HG03354 (cell line): ENCODE results near the gene TBX2.

ENCODE experiments used
- ATAC-seq: cut with Tn5 transposase; IDR thresholded peaks from one replicate; pipeline ENCODE4 v1.9.1; 2021; ENCODE audit warnings: mild to moderate bottlenecking; ENCODE audit not compliant: unreplicated experiment, poor library complexity, severe bottlenecking

Gene TBX2

GRCh38 chr17:61385577-61386236 lies 13.9 kb upstream of the TBX2 start:
- ATAC-seq: no peak

DNA sequence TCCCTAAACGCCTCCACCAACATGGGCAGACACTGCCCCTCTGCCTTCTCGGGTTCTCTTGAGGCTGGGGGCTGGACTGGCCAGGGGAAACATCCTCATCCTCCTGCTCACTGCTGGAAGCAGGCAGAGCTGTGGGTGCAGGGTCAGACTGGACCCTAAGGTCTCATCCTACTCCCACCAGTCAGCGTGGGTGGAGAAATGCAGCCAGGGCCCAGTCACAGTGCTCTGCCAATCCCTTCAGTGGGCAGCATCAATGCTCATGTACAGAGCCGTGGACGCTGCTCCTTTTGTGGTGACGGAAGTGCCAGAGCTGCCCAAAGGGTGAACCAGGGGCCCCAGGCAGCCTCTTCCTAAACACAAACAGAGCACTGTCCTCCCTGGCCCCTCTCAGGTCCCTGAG lies 13.4 kb upstream of the TBX2 start:
- no peak for ATAC-seq

DNA sequence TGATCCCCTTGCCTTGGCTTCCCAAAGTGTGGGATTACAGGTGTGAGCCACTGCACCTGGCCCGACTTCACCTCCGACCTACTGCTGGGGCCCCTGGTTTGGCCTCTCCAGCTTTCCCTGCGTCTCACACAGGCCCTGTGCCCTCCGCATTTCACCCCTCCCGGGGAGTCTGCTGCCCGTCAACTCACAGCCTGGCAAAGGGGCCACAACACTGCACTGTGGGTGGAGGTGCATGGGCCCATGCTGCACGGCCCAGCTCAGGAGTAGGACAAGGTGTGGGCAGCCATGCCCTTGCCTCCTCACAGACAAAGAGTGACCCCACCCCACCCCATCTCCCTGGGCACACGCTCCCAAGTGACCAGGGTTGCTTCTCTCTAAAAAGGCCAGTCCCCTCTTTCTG lies 12.6 kb upstream of the TBX2 start:
- no peak for ATAC-seq

DNA sequence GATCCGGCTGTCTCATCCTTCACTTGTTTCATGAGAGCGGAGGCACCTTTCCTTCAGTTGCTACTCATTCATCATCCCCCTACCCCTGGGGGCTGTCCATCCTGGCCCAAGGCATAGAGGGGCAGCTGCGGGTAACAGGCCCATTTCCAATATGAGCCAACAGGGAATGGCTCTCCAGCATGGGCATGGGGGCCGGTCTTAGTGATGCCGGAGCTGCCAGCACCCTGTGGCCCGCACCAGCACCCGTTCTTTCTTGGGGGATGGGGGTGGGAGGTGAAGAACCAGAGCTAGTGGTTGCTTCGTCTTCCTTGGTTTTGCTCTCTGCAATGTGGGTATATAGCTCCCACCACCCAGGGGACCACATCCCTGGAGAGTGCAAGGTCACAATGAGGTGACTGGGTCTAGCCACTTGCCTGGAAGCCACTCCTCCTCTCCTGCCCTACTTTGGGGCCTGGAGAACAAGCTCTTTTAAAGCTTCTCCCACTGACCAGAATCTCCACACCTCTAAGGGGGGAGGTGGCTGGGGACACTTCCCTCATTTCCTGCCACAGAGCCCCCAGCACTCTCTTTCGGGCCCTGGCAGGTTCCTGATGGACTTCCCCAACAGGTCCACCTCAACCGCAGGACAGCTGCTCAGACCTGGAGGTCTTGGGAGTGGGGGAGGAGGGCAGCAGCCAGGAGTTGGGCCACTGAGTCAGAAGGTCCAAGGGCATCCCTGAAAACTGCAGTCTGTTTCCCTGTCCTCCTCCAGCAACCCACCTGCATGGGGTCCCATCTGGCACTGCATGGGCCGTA lies 11.9 kb upstream of the TBX2 start:
- ATAC-seq: no peak

DNA sequence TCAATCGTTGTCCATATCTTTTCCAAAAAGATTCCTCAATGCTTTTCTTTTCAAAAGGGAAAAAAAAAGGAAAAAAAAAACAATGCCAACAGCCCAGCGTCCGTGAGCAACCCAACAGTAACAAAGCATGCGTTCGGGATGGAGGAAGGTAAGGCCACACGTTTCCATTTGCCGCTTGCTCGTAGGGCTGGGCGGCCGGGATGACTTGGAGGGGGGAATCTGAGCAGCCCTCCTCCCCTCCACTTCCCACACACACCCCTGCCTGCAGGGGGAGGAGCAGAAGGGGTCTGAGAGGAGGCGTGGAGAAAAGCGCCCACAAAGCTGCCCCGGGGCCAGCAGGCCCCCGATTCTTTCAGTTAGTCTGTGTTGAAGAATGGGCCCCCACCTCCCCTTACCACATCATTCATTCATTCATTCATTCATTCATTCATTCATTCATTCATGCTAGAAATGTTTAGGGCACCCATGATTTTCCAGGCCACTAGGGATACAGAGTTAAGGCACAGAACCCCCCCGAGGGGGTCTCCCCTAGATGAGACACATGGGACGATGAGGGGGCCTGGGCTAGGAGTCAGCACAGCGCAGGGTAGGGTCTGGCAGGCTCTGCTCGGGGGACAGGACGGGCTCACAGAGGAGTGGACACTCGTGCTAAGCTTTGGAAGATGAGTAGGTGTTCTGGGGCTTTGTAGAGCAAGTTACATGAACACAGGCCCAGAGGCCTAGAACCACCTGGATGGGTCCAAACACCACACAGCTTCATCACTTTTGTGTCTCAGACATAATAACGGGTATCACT lies 10.9 kb upstream of the TBX2 start:
- no peak for ATAC-seq

DNA sequence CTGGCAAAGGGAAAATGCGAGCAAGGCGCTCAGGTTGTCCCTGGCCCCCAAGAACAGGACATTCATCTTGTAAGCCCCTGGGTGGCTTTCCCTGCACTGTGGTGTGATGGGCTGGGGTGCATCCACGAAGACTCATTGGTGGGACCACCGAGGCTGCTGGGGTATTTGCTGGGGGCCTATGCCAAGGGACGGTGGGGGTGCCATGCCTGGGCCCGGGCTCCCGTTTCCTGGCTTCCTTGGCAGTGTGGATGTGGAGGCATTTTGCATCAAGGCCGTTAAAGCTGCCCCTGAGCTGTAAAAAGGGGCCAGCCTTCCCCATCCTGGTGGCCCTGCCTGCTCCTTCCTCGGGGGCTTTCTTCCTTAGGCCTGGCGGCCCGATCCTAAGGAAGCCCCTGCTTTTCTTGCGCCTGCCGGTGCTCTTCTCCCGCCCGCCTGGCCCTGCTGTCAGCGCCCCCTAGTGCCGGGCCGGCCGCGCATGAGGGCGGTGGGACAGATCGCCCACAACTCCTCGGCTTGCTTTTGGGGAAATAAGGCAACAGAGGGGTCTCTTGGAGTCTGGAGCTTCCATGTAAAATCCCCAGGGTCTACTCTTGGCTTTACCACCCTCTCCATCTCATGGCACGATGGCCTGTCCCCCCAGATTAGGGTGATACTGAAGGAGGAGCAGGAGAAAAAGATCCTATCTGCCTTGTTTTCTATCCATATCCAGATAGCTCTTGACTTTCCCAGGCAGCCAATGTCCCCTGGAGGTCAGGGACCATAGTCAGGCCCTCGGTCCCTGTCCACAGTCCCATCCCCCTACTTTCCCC lies 9.8 kb upstream of the TBX2 start:
- no peak for ATAC-seq

- no peak for ATAC-seq
These were observed 9.2 kb upstream of the TBX2 start for GRCh38 chr17:61390479-61390791.

GRCh38 chr17:61391595-61392291 lies 7.9 kb upstream of the TBX2 start:
- ATAC-seq: no peak

DNA sequence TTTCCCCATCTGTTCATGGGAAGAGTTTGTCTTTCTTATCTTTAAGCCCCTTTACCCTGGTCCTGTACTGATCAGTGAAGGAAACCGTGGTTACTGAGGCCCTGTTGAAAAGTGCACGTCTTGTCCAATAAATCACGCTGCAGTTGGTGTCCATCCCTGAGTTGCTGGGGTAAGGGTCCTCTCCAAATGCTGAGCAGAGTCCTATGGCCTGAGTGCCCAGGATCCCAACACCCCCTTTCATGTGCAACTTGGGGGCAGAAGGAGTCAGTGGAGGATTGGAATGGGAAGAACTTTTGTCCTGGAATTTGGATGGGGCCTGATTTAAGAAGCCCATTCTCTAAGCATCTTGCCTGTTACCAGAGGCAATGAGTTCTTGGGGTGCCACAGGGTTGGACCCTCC lies 7.0 kb upstream of the TBX2 start:
- ATAC-seq: no peak

DNA sequence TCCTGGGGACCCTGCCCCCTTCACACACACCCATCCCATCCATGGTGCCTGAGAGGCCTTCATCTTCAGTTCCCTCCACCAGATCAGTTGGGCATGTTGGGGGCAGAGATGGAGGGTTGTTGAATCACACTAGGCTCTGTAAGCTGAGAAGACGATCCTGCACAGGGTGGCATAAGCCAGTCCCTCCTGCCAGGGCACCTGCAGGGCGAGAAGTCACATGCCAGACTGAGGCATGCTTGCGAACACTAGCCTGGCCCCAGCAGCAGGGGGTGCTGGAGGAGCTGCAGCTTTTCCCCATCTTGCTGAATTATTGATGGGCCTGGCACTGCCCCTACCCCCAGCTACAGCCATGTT lies 6.1 kb upstream of the TBX2 start:
- ATAC-seq: no peak

DNA sequence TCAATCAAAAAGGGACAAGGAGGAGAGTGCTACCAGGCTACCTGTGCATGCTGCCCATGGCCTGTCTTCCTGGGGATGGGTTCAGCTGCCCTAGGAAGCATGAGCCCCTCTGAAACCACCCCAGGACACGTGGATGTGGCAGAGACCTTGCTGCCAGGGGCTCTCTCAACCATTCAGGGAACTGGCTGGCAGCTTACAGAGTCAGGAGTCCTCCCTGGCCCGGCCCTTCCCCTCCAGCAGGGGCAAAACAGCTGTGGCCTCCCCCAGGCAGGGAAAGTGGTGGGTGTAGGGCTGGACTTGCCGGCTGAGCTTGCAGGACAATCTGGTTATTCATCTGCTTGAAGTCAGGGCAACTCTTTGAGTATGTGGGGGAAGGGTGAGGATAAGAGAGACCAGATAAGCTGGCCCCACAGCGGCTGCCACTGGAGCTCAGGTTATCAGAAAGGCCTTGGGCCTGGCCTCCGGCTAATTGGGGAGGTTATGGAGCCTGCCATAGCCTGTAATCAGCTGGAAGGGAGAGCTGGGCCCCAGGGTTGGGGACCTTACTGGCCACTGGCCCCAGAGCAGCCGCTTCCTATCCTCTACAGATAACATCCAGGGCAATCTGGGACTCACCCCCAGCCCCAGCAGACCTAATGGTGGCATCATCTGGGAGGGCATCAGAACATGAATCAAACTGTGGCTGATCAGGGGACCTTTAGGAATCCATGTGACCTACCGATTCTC lies 5.6 kb upstream of the TBX2 start:
- no peak for ATAC-seq

DNA sequence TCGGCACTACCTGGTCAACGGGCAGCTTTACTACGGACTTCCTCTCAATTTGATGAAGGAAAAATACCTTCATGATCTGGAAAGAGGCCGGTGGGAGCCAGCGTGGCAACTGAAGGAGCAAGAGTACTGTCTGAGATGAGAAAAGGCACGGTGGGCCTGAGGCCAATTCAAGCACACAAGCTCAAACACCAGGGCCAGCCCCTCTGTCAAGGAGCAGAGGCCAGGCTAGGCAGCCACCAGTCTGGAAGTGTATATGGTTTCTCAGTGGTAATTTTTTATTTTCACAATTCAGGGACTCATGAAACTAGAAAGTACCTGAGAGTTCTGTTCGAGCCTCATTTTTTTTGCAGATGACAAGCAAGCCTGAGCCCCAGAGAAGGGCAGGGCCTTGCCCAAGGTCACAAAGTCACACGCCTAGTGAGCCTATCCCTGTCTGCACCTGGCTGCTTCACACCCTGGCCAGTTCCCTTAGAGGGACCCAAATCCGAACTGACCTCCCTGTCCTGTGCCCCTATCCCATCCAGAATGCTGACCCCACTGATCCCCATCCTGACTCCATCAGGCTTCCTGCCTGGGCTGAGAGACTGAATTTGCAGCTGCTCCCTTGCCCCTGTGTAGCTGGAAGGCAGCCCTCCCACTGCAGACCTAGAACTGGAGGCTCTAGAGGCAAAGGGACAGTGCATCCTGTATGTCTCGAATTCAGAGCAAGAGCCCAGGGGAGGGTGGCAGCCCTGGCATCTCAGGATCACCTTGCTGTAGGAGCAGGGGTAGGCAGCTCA lies 4.8 kb upstream of the TBX2 start:
- ATAC-seq: no peak

- ATAC-seq: no peak
These were observed 4.1 kb upstream of the TBX2 start for GRCh38 chr17:61395409-61395982.

DNA sequence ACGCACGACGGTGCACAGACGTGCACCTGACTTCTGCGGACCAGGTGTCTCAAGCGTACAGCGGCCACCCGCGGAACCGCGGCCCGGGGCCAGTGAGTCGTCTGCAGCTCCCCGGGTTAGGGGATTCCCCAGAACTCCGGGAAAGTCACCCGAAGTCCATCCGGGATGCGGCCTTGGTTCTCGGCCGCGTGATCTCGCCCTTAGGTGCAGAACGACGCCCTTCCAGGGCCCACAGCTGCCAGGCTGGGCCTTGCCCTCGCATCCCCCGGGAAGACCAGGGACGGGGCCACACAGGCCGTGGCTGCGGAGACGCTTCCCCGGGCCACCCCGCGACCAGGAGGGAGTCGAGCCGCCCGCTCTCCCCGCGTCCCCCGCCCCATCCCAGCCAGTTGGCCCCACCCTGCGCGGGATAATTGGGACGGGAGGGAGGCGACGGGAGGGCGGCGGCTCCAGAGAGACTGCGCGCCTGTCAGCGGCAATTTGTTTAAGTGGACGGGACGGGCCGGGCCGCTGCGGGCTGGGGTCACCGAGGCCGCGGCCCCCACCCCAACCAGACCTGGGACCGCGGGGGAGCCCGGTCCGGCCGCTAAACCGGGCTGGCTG lies 3.6 kb upstream of the TBX2 start:
- no peak for ATAC-seq

GRCh38 chr17:61396586-61397085 lies 3.0 kb upstream of the TBX2 start:
- no peak for ATAC-seq

DNA sequence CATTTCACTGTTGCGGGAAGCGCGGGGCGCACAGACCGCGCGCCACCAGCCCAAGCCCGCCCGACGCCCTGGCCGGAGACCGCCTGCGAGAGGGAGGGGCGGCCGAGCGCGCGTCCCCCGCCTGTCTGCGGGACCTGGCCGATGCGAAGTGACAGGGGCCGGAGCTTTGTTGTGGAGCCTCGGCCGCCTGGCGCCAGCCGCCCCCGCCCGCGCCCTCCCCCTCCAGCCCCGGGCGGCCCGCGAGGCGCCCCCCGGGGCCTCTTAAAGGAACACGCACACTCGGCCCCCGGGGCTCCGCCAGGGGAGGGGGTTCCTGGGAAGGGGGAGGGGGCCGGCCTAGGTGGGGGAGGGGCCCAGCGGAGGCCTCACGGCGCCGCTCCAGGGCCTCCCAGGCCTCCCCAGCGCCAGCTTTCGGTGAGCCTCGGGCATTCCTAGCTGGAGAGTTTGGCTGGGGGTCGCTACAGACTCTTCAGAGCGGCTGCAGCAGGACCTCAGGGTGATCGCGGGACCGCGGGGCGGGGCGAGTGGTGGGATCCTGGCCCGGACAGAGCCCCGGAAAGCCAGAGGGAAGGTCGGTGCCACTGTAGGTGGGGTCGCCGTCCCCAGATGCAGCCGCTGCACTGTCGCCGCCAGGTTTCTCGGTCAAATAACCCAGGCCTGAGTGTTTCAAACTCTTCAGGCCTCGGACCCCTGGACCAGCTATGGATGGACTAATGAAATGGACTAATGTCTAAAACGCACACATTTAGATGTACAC lies 2.4 kb upstream of the TBX2 start:
- no peak for ATAC-seq

DNA sequence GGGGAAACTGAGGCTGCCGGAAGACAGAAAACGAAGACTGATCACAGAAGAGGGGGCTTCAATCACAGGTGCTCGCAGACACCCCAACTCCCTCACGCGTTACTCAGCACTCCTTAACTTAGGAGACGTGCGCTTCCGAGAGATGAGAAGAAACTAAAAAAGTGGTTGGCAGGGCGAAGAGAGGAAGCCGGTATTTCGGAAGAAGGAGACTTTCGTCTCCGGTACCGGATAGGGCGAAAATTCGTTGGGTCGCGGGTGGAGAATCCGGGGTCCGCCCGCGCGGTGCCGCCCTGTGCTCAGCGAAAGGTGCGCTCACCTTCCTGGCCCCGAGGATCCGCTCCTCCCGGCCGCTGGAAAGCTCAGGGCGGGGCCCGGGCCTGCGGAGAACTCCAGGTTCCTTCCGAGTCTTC lies 917 bp upstream of the TBX2 start:
- no peak for ATAC-seq
